Neural cell (in vitro differentiated cells): ENCODE measurements around the gene LRP5.

Experiments used
- CTCF ChIP-seq: fragments of 450-650 bp; IDR thresholded peaks from 2 replicates; pipeline ENCODE4 v1.5.1; 2014; ENCODE audit warnings: antibody characterized with exemption, mild to moderate bottlenecking, moderate library complexity; ENCODE audit not compliant: poor library complexity, severe bottlenecking
- EP300 ChIP-seq: fragments of 450-650 bp; conservative IDR thresholded peaks from 2 replicates; pipeline ENCODE4 v1.6.1; 2014; ENCODE audit warnings: antibody characterized with exemption, mild to moderate bottlenecking, moderate library complexity; ENCODE audit not compliant: poor library complexity, severe bottlenecking
- RAD21 ChIP-seq: fragments of 450-650 bp; conservative IDR thresholded peaks from 2 replicates; pipeline ENCODE4 v1.6.1; 2014; ENCODE audit warnings: antibody characterized with exemption, mild to moderate bottlenecking, moderate library complexity

DNA sequence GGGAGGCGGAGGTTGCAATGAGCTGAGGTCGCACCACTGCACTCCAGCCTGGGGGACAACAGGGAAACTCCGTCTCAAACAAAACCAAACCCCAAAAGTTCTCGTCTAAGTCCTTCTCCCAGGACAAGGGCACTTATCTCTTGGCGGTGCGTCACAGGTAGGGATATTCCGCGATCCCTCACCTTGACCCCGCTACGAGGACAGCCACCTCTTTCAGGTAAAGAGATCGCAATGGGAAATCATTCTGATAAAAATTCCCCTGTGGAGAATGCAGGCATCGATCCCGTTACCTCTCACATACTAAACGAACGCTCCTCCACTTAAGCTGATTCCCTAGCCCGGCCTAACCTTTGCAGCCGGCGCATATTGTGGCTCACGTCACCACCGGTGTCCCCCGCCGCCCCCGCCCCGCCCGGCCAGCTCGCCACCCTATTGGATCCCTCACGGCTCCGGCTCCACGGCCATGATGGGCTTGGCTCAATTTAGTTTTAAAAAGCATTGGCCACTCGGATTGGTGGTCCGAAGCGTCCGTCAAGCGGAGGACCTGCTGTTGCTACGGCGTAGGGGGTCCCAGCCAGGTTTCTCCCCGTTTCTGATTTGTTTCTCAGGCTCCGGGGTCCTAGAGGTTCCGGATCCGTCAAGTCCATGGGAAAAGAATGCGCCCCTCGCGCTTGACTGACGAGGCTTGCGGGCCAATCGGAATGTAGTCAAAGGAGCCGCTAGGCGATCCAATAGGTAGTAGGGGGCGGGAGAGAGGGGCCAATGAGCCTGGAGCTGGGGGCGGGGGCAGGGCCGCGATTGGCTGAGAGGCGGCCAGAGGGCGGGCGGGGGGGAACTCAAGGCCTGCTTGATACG, 147.7 kb downstream of the LRP5 start:
- TF ChIP-seq EP300 (peak; percentile 61), CTCF (peak; percentile 23), RAD21 (no peak)
